SK-MEL-5 (cell line): ENCODE data around the gene MVD. TPM values are rescaled to one million over a fixed set of nuclear protein-coding genes. Genes with fewer than 3 reads are reported as not detected.

Source experiments
- DNase-seq: peaks from one replicate; pipeline ENCODE4 v3.0.0-alpha.2; 2016; ENCODE audit warnings: low read depth, low spot score
- in situ Hi-C: cut with HindIII; loops from 2 replicates; pipeline ENCODE4 v1.10.0; 2016; ENCODE audit warnings: low sequenced_read_pairs, high pct_unique_total_duplicates, low pct_unique_long_range_greater_than_20kb
- polyA plus RNA-seq, 2 experiments: library from polyadenylated mRNA; depleted of rRNA; stranded (reverse); fragments of >200 nt; gene quantifications; 2 replicates each; pipeline ENCODE4 v1.2.3, GENCODE V29; 2015
- total RNA-seq: library from RNA; depleted of rRNA; stranded (reverse); fragments of >200 nt; shearing (Covaris generic); gene quantifications from 2 replicates; pipeline ENCODE4 v1.2.3, GENCODE V29; 2014; rRNA removed

Gene MVD
- total RNA-seq = 11.6 and 13.0 TPM in 2 replicates
- polyA plus RNA-seq (2015; cell fraction: cytosol; rRNA removed) = 16.4 and 17.1 TPM in 2 replicates
- polyA plus RNA-seq (2015; cell fraction: nucleus; rRNA removed) = 74.7 and 84.0 TPM in 2 replicates

- peak; percentile 95 for DNase-seq
- in situ Hi-C loops = no loop called here
Measured at GRCh38 chr16:88662843-88663606, at the start of gene MVD. MVD (minus strand) TSS chr16:88663091; CDS start chr16:88663080, 11 bp downstream.

- in situ Hi-C loops = no loop called here
- no peak for DNase-seq
Measured at GRCh38 chr16:88712362-88712979, 49.6 kb upstream of the MVD start.

GRCh38 chr16:88711750-88712340 lies 49.0 kb upstream of the MVD start:
- in situ Hi-C loops = no loop called here

GRCh38 chr16:88710556-88710955 lies 47.7 kb upstream of the MVD start:
- in situ Hi-C loops = no loop called here
- DNase-seq = no peak

More at GRCh38 chr16:88711750-88712340, 49.0 kb upstream of the MVD start:
- no peak for DNase-seq

- no peak for DNase-seq
- in situ Hi-C loops = no loop called here
Measured at GRCh38 chr16:88706965-88707826, 44.3 kb upstream of the MVD start.

- in situ Hi-C loops = no loop called here
- peak; percentile 77 for DNase-seq
Measured at GRCh38 chr16:88706229-88706964, 43.5 kb upstream of the MVD start, which contains the start of the genes CTU2 and RNF166. CTU2 (plus strand) TSS chr16:88706503; CDS start chr16:88706531, 28 bp downstream. RNF166 (minus strand) TSS chr16:88706408; CDS start chr16:88706325, 83 bp downstream.

GRCh38 chr16:88705801-88706228 lies 42.9 kb upstream of the MVD start:
- no peak for DNase-seq
- in situ Hi-C loops = no loop called here

- DNase-seq = no peak
- in situ Hi-C loops = no loop called here
Measured at GRCh38 chr16:88705076-88705684, 42.3 kb upstream of the MVD start.

- in situ Hi-C loops = no loop called here
Measured at GRCh38 chr16:88703486-88704309, 40.8 kb upstream of the MVD start.

GRCh38 chr16:88702371-88703210 lies 39.7 kb upstream of the MVD start:
- in situ Hi-C loops = no loop called here

More at GRCh38 chr16:88703486-88704309, 40.8 kb upstream of the MVD start:
- DNase-seq = no peak

GRCh38 chr16:88701581-88702370 lies 38.9 kb upstream of the MVD start:
- in situ Hi-C loops = no loop called here
- DNase-seq = no peak

More at GRCh38 chr16:88702371-88703210, 39.7 kb upstream of the MVD start:
- no peak for DNase-seq

GRCh38 chr16:88700636-88701482 lies 38.0 kb upstream of the MVD start:
- no peak for DNase-seq
- in situ Hi-C loops = no loop called here

GRCh38 chr16:88700322-88700635 lies 37.4 kb upstream of the MVD start:
- DNase-seq = no peak
- in situ Hi-C loops = no loop called here
